ENCODE results near the gene TMEM140. TPM values are rescaled to one million over a fixed set of nuclear protein-coding genes. Genes with fewer than 3 reads are reported as not detected.

The TMEM140 gene
- polyA plus RNA-seq, 12 donors, result 9.7 to 22.3 (median 11.7) TPM; not detected in 1

DNA sequence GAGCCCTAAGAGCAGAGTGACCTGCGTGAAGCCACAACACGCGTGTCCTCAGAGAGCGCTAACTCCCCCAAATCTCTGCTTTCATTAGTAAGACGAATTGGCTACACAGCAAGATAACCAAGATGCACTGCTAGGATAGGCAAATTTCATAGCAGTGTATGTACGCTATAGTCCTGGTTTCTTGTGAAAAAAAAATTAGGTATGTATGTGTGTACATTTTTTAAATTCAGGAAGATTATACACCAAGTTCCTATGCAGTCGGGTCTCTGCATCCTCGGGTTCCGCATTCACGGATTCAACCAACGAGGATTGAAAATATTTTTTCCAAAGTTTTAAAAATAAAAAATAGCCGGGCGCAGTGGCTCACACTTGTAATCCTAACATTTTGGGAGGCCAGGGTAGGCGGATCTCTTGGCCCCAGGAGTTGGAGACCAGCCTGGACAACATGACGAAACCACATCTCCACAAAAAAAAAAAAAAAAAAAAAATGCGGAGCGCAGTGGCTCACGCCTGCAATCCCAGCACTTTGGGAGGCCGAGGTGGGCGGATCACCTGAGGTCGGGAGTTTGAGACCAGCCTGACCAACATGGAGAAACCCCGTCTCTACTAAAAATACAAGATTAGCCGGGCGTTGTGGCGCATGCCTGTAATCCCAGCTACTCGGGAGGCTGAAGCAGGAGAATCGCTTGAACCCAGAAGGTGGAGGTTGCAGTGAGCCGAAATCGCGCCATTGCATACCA, 64.2 kb downstream of the TMEM140 start:
- DNase-seq, result peak; percentile 77

DNA sequence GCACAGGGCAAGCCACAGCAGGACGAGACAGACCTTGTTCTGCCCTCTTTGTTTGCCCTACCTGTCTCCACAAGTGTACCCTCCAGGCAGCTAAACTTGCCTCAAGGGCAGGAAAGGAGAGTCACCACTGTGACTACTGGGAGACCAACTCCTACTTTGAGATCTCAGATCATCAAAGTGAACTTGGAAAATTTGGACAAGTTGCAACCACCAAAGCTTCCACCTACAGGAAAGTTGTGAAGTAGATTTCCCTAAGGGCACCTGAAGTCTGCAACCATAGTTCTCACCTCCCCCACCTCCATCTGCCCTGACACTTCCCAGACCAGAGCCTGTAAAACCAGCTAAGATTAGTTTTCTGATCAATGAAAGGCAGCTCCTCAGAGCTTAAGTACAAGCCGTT, 66.0 kb downstream of the TMEM140 start:
- no peak for DNase-seq

- DNase-seq, result no peak
These were observed 67.3 kb downstream of the TMEM140 start for GRCh38 chr7:135215180-135215579.

DNA sequence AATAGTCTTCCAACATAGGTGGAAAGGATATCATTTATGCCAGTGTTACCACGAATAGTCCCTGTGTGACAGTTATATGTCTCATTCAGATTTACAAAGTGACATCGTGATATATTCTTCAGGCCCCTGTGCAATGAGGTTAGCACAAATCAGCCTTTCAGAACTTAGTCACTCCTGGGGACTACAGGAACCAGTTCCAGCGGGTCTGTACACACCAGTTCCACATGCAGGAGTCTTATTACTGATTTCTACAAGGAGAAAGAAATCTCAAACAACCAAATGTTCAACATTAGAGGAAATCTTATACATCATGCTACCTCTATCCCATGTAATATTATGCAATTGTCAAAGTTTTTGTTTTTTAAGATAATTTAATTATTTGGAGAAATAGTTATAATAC, 67.8 kb downstream of the TMEM140 start:
- no peak for DNase-seq

Other genes with a start within 250 kb of the TMEM140 start
- gene AGBL3, start 161.6 kb upstream of the TMEM140 start, polyA plus RNA-seq (ENCODE audit: insufficient read length in 12 of 12), result 1 to 10 TPM in 10 of 12 donors, not detected in 2; 2.3 to 6.0 (median 4.0) TPM
- 10 to 100 TPM in 11 of 12 donors, not detected in 1; 26.0 to 40.1 (median 31.2) TPM for gene CYREN, start 22.6 kb downstream of the TMEM140 start, polyA plus RNA-seq (ENCODE audit: insufficient read length in 12 of 12)
- gene WDR91, start 63.5 kb downstream of the TMEM140 start, polyA plus RNA-seq (ENCODE audit: insufficient read length in 12 of 12), result 10 to 100 TPM in 4 of 12 donors, 1 to 10 TPM in 7, not detected in 1; 7.8 to 24.3 (median 9.5) TPM
- not detected for gene STRA8, start 85.8 kb downstream of the TMEM140 start, polyA plus RNA-seq (ENCODE audit: insufficient read length in 12 of 12)